ENCODE results near the gene KHDC4.

- TF ChIP-seq EZH2 (IDR thresholded peaks at IDR 0.05; ENCODE audit: borderline replicate concordance, low read depth, low read length) (no peak), PHF8 (IDR thresholded peaks at IDR 0.05; ENCODE audit: borderline replicate concordance, low read length) (no peak), HNRNPLL (IDR thresholded peaks at IDR 0.05; ENCODE audit: low read depth, low read length, poor library complexity, severe bottlenecking) (no peak), MAFK (IDR thresholded peaks at IDR 0.05; ENCODE audit: low read length) (no peak), BRCA1 (IDR thresholded peaks at IDR 0.05) (no peak), BRCA1 (CRISPR knock-in tag; IDR thresholded peaks at IDR 0.05) (no peak)
Measured at GRCh38 chr1:155957411-155957915, 23.2 kb upstream of the KHDC4 start.

Data from K562 (cell line).